Tibial nerve (tissue), 4 donors: ENCODE measurements around the gene NCAPD3.

Experiments used
- CTCF ChIP-seq, 5 experiments: fragments of 200-600 bp in 3 of 5; fragments of 450-650 bp in 2 of 5; sonication (generic) in 3 of 5; IDR thresholded peaks; one replicate each; pipeline ENCODE4 v1.5.1; 2016 to 2019; ENCODE audit warnings: antibody characterized with exemption in 5 of 5, mild to moderate bottlenecking in 3 of 5, moderate library complexity in 2 of 5
- EP300 ChIP-seq, 2 donors: sonication (generic); formaldehyde crosslinking; IDR thresholded peaks; one replicate each; pipeline ENCODE4 v1.6.1; 2017; ENCODE audit warnings: antibody characterized with exemption in 2 of 2, mild to moderate bottlenecking in 1 of 2
- POLR2A ChIP-seq, 2 donors: fragments of 450-650 bp; IDR thresholded peaks; one replicate each; pipeline ENCODE4 v1.6.1; 2017; ENCODE audit warnings: antibody characterized with exemption in 2 of 2, mild to moderate bottlenecking in 2 of 2, moderate library complexity in 2 of 2

GRCh38 chr11:134170177-134170918, 53.4 kb downstream of the NCAPD3 start:
- TF ChIP-seq EP300 (IDR thresholded peaks at IDR 0.05) (no peak), POLR2A (IDR thresholded peaks at IDR 0.05) (no peak), CTCF (IDR thresholded peaks at IDR 0.05) (no peak)
